Gastrocnemius medialis (tissue), 4 donors: ENCODE data around the gene ENAH.

ENCODE experiments used
- CTCF ChIP-seq, 5 experiments: fragments of 450-650 bp in 3 of 5; fragments of 200-600 bp in 2 of 5; sonication (generic) in 2 of 5; IDR thresholded peaks in 4 of 5; conservative IDR thresholded peaks in 1 of 5; 1 replicate in 4 of 5; 2 replicates in 1 of 5; pipeline ENCODE4 v1.5.1; 2016 to 2019; ENCODE audit warnings: antibody characterized with exemption in 5 of 5, mild to moderate bottlenecking in 3 of 5, moderate library complexity in 3 of 5
- POLR2A ChIP-seq, 2 donors: fragments of 450-650 bp; IDR thresholded peaks; one replicate each; pipeline ENCODE4 v1.6.1; 2017; ENCODE audit warnings: antibody characterized with exemption in 2 of 2, mild to moderate bottlenecking in 2 of 2, moderate library complexity in 2 of 2

DNA sequence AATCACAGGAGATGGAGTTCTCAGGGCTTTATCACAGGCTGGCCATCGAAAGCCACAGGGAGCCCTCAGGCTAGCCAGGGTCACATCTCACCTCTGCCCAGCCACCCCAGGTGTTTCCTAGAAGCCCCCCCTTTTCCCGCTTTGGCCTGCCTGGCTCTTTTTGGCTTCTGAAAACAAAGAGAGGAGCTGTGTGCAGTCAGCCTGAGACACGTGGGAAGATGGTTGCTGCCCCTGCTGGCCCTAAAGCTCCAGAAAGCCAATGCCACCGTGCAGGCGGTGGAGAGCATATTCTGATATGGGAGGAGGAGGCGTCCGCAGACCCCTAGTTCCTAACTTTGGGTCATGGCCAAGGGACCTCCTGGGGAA lies 206.3 kb downstream of the ENAH start:
- no peak for TF ChIP-seq CTCF (IDR thresholded peaks at IDR 0.05 in 4 of 5, conservative IDR thresholded peaks at IDR 0.05 in 1 of 5)
- no peak for TF ChIP-seq POLR2A (IDR thresholded peaks at IDR 0.05)
